CD14-positive monocyte (primary cell): Measurements from ENCODE around the gene GMPR. TPM values are rescaled to one million over a fixed set of nuclear protein-coding genes. Genes with fewer than 3 reads are reported as not detected.
A peak's percentile ranks its signal among the peaks of the same experiment; 100 is the strongest.

Experiments
- DNase-seq, 3 donors: peaks; one replicate each; pipeline ENCODE4 v3.0.0-alpha.2; 2011 to 2022
- H2AFZ ChIP-seq: 2 replicates; pipeline ENCODE4 v1.6.0; 2012; ENCODE audit warnings: mild to moderate bottlenecking, low read depth, low read length, inconsistent platforms; ENCODE audit not compliant: insufficient read depth, poor library complexity, severe bottlenecking
- H3K27ac ChIP-seq, 2 donors: 1 replicate in 1 of 2; 2 replicates in 1 of 2; pipeline ENCODE4 v1.5.1; 2012 to 2013; ENCODE audit warnings: low read length in 2 of 2, control low read depth in 1 of 2, inconsistent platforms in 1 of 2, low read depth in 1 of 2, mild to moderate bottlenecking in 1 of 2
- H3K27me3 ChIP-seq, 2 donors: one replicate each; pipeline versions ENCODE4 v1.6.0 to v1.6.1; 2011 to 2013; ENCODE audit warnings: low read length in 2 of 2; ENCODE audit not compliant: control insufficient read depth in 2 of 2, insufficient read depth in 2 of 2
- H3K36me3 ChIP-seq, 2 donors: replicated peaks in 1 of 2; 1 replicate in 1 of 2; 2 replicates in 1 of 2; pipeline versions ENCODE4 v1.5.1 to v1.6.1; 2012 to 2013; ENCODE audit warnings: low read length in 2 of 2, control low read depth in 1 of 2, inconsistent platforms in 1 of 2, mild to moderate bottlenecking in 1 of 2; ENCODE audit not compliant: insufficient read depth in 2 of 2, control insufficient read depth in 1 of 2
- H3K4me1 ChIP-seq, 2 donors: 1 replicate in 1 of 2; 2 replicates in 1 of 2; pipeline versions ENCODE4 v1.5.1 to v1.6.1; 2012 to 2013; ENCODE audit warnings: low read length in 2 of 2, control low read depth in 1 of 2, inconsistent platforms in 1 of 2, mild to moderate bottlenecking in 1 of 2, moderate library complexity in 1 of 2; ENCODE audit not compliant: insufficient read depth in 2 of 2, control insufficient read depth in 1 of 2
- H3K4me2 ChIP-seq: replicated peaks from 2 replicates; pipeline ENCODE3; 2012; ENCODE audit warnings: low read length, moderate library complexity, mild to moderate bottlenecking; ENCODE audit not compliant: poor library complexity, severe bottlenecking; ENCODE audit errors: extremely low read depth
- H3K4me3 ChIP-seq, 3 experiments: fragments of 200-600 bp in 1 of 3; sonication (generic) in 1 of 3; replicated peaks in 1 of 3; 1 replicate in 2 of 3; 2 replicates in 1 of 3; pipeline ENCODE4 v1.5.1; 2011 to 2013; ENCODE audit warnings: low read length in 3 of 3, mild to moderate bottlenecking in 3 of 3, control low read depth in 2 of 3, low read depth in 2 of 3, inconsistent platforms in 1 of 3, moderate library complexity in 1 of 3
- H3K79me2 ChIP-seq: 2 replicates; pipeline ENCODE4 v1.6.0; 2012; ENCODE audit warnings: mild to moderate bottlenecking, control low read depth, inconsistent platforms, low read length, moderate library complexity; ENCODE audit not compliant: insufficient read depth
- H3K9ac ChIP-seq: 2 replicates; pipeline ENCODE4 v1.6.0; 2017; ENCODE audit warnings: low read length, mild to moderate bottlenecking; ENCODE audit not compliant: insufficient read depth, poor library complexity, severe bottlenecking
- H3K9me3 ChIP-seq, 2 donors: replicated peaks in 1 of 2; 1 replicate in 1 of 2; 2 replicates in 1 of 2; pipeline versions ENCODE4 v1.5.1 to v1.6.1; 2012 to 2013; ENCODE audit warnings: low read length in 2 of 2, control low read depth in 1 of 2; ENCODE audit not compliant: control insufficient read depth in 1 of 2, insufficient read depth in 1 of 2
- H4K20me1 ChIP-seq: 2 replicates; pipeline ENCODE4 v1.6.0; 2012; ENCODE audit warnings: mild to moderate bottlenecking, low read length, control low read depth, moderate library complexity; ENCODE audit not compliant: insufficient read depth
- H3K27ac Mint-ChIP-seq, 7 donors: one replicate each; pipeline ENCODE4 v1.8.0; 2020; ENCODE audit warnings: mild to moderate bottlenecking in 7 of 7, mixed read lengths in 7 of 7, moderate library complexity in 6 of 7, inconsistent platforms in 2 of 7
- H3K27me3 Mint-ChIP-seq, 3 donors: one replicate each; pipeline ENCODE4 v1.8.0; 2021 to 2022; ENCODE audit warnings: low read depth in 3 of 3, mild to moderate bottlenecking in 3 of 3, mixed read lengths in 3 of 3, moderate library complexity in 3 of 3, inconsistent platforms in 1 of 3
- H3K36me3 Mint-ChIP-seq, 2 donors: one replicate each; pipeline ENCODE4 v1.8.0; 2020; ENCODE audit warnings: mixed read lengths in 2 of 2, inconsistent platforms in 1 of 2, mild to moderate bottlenecking in 1 of 2
- H3K4me1 Mint-ChIP-seq: one replicate; pipeline ENCODE4 v1.8.0; 2020; ENCODE audit warnings: mild to moderate bottlenecking, mixed read lengths
- H3K4me3 Mint-ChIP-seq, 2 donors: one replicate each; pipeline ENCODE4 v1.8.0; 2020; ENCODE audit warnings: mild to moderate bottlenecking in 2 of 2, mixed read lengths in 2 of 2, moderate library complexity in 1 of 2
- H3K9me3 Mint-ChIP-seq, 7 donors: one replicate each; pipeline ENCODE4 v1.8.0; 2020 to 2022; ENCODE audit warnings: mixed read lengths in 7 of 7, mild to moderate bottlenecking in 6 of 7, moderate library complexity in 6 of 7, inconsistent platforms in 2 of 7
- WGBS: methylation state at CpG from one replicate; pipeline ENCODE4 v1.1.5; 2013; ENCODE audit warnings: missing lambda C conversion rate; ENCODE audit not compliant: insufficient coverage; 5-methylcytosine and 5-hydroxymethylcytosine counted together
- intact Hi-C, 2 donors: fragments of 100-400 bp; cut with micrococcal nuclease; formaldehyde crosslinking; loops; one replicate each; pipeline versions ENCODE4 v1.15.0 to v1.15.1; 2023
- polyA plus RNA-seq, 3 donors: library from polyadenylated mRNA; depleted of rRNA in 1 of 3; unstranded in 2 of 3; stranded (reverse) in 1 of 3; fragments of 300-500 nt in 2 of 3; fragments of >200 nt in 1 of 3; fragmentation: Illumina TruSeq in 2 of 3; gene quantifications; 1 replicate in 2 of 3; 2 replicates in 1 of 3; pipeline ENCODE4 v1.2.3, GENCODE V29; 2012 to 2021
- small RNA-seq: library from RNA; depleted of rRNA; stranded (forward); fragments of <200 nt; gene quantifications from one replicate; pipeline ENCODE3, GENCODE V24; 2012; ENCODE audit warnings: low read depth; ENCODE audit not compliant: insufficient read length
- TF ChIP-seq, protein P1 (sequence below): fragments of 200-600 bp; IDR thresholded peaks from one replicate; pipeline ENCODE4 v1.8.0; 2022; ENCODE audit warnings: antibody characterized with exemption, mild to moderate bottlenecking

GMPR gene
- polyA plus RNA-seq, 3 donors: 1.9 to 3.8 (median 3.2) TPM

- H3K27me3 ChIP-seq: no peaks in the 10 kb centered on the region
- H3K27ac ChIP-seq: no peak overlapping the region
- H3K9me3 ChIP-seq: no peaks in the 10 kb centered on the region
- no peak overlapping the region for H3K4me3 ChIP-seq
- Mint-ChIP-seq H3K9me3 (peaks cover 0 to 3% (median 1%) of the 10 kb centered on the region in 7 donors), H3K27ac (peak overlapping the region in 3 of 7 donors; percentile 3 to 38 (median 27)), H3K4me3 (no peak overlapping the region), H3K27me3 (peaks cover 0 to 2% (median 0%) of the 10 kb centered on the region in 3 donors), H3K36me3 (peaks cover 6 to 29% of the 10 kb centered on the region in 2 donors), H3K4me1 (peaks cover 9% of the 10 kb centered on the region)
- peaks cover 0 to 2% of the 10 kb centered on the region in 2 donors for H3K36me3 ChIP-seq
- WGBS: 88% methylated on average over 6 of the region's 6 CpGs
- H4K20me1 ChIP-seq: peaks cover 11% of the 10 kb centered on the region
- no peak overlapping the region for H3K4me2 ChIP-seq
- peak in 2 of 3 donors; percentile 14 to 45 for DNase-seq
- intact Hi-C loops: no loop called here
- TF ChIP-seq, protein P1, sequence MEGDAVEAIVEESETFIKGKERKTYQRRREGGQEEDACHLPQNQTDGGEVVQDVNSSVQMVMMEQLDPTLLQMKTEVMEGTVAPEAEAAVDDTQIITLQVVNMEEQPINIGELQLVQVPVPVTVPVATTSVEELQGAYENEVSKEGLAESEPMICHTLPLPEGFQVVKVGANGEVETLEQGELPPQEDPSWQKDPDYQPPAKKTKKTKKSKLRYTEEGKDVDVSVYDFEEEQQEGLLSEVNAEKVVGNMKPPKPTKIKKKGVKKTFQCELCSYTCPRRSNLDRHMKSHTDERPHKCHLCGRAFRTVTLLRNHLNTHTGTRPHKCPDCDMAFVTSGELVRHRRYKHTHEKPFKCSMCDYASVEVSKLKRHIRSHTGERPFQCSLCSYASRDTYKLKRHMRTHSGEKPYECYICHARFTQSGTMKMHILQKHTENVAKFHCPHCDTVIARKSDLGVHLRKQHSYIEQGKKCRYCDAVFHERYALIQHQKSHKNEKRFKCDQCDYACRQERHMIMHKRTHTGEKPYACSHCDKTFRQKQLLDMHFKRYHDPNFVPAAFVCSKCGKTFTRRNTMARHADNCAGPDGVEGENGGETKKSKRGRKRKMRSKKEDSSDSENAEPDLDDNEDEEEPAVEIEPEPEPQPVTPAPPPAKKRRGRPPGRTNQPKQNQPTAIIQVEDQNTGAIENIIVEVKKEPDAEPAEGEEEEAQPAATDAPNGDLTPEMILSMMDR: no peak
- peaks cover 10% of the 10 kb centered on the region in 2 donors for H3K4me1 ChIP-seq
- H3K79me2 ChIP-seq: no peaks in the 10 kb centered on the region
- H2AFZ ChIP-seq: no peak overlapping the region
- H3K9ac ChIP-seq: no peak overlapping the region
These were observed 106.4 kb downstream of the GMPR start for GRCh38 chr6:16344756-16345155.

Small RNA genes lying within 50 kb of the gene (small RNA-seq; reads per million reads assigned to genes)
- gene RF00019 (not detected), gene RNU6-1114P (not detected)

Other genes with a start within 250 kb of the GMPR start
- 10 to 100 TPM; 19.9 to 84.0 (median 28.0) TPM for gene MYLIP, start 109.5 kb upstream of the GMPR start, polyA plus RNA-seq